ENCODE results near the gene HES3.

The HES3 gene

DNA sequence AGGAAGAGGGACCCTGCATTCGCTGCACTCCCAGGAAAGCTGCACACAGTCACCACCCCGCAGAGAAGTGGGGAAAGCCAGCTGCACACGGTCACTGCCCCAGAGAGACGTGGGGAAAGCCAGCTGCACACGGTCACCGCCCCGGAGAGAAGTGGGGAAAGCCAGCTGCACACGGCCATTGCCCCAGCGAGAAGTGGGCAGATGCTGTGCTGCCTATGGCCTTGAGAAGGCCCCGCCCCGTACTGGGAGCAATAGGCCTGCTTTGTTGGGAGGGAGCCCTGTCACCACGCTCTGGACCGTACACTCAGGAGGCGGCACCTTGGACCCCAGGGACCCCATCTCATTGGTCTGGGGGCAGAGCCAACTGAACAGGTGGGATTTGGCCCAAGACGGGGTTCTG lies 21.2 kb downstream of the HES3 start:
- no peak for DNase-seq

DNA sequence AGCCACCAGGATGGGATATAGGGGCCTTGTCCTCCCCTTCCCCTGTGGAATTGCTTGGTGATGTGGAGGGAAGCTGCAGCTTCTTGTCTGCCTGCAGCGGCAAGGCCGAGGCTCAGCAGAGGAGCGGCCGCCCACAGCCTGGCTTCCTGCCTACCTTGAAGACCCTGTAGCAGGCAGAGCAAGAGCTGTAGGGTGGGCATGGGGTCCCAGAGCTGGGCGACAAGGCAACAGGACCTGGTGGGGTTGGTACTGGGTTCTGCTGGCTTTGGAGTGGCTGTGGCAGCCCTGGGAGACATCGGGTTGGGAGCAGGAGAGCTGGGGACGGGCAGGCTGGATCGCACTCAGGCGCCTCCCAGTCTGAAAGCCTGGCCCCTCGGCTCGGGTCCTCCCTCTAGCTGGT lies 22.7 kb downstream of the HES3 start:
- DNase-seq, result no peak

DNA sequence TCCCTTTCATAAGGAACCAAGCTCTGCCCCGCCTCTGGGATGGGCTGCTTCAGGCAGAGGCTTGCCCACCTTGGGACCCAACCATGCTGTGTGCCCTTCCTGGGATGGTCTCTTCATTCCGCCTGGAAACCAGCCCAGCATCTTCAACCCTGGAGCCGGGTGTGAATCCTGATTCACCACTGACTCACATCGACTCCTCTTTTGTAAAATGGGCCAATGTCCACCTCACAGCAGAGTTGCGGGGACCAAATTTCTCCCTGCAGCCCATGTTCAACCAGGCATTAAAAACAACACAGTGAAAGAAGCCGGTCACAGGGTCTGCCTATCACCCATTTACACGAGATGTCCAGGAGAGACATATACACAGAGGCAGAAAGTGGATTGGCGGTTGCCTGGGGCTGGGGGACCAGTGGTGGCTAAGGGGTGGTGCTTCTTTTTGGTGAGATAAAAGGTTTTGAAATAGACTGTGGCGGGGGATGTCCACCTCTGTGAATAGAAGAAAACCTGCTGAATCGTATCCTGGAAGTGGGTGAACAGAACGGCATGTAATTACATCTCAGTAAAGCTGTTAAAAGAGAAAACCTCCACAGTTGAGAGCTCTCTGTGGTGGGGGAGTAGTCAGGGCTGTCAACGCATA lies 23.8 kb downstream of the HES3 start:
- no peak for DNase-seq

DNA sequence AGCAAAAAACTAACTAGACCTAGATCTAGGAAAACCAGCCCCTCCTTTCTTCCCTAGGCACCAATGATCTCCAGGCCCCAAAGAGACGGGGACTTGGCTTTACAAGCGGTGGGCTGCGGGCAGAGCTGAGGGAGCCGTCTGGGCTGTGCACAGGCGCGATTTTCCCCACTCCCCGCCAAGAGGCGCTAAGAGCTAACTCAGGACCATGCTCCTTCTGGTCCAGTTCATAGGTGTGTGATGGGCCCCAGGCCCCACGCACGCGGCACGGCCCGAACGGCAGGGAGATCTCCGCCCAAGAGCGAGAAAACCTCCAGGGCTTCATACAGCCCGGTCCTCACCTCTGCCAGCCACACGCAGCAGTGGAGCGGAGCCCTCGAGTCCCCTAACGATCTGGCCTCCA lies 24.4 kb downstream of the HES3 start:
- no peak for DNase-seq

DNA sequence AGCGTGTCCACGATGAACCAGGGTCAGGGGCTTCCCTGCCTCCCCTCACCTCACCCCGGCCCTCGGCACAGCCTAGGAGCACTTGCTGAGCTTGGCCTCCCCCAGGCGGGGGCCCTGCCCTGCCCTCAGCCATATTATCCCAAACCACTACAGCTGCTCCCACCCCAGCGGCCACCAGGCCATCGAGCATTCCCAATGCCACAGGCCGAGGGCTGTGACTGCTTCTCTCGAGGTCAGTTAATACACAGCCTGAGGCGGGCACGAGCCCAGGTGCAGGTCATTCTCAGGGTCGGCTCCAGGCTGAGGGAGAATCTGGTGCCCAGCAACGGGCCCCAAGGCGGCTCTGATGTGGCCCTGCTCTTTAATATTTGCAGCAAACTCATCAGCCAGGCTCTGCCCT lies 25.3 kb downstream of the HES3 start:
- DNase-seq, result no peak

DNA sequence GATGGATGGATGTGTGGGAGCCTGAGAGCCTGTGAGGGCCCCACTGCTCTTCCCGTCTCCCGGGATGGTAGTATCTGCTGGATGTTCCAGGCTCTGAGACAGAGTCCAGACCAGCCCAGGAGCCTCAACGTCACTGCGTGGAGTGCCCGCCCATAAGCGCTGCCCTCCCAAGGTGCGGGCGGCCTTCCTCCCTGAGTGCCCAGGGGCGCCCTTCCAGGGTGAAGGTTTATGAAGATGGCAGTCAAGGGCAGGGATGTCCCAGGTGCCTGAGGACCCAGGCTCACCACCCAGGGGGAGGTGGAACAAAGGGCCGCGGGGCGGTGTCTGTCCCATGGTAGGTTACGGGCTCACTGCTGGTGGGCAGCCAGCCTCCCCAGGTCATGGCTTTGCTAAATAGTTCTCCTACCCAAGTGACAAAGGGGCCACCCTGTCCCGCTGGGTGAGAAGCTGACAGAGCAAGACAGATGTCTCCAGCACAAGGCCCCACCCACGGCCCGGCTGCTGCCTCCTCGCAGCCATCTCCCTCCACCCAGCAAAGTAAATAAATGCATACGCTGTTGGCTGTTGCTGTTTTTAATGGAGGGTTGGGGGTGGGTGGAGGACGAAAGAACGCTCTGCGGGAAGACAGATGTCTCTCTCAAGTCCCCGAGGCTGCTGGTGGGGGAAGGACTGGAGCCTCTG lies 25.9 kb downstream of the HES3 start:
- no peak for DNase-seq

DNA sequence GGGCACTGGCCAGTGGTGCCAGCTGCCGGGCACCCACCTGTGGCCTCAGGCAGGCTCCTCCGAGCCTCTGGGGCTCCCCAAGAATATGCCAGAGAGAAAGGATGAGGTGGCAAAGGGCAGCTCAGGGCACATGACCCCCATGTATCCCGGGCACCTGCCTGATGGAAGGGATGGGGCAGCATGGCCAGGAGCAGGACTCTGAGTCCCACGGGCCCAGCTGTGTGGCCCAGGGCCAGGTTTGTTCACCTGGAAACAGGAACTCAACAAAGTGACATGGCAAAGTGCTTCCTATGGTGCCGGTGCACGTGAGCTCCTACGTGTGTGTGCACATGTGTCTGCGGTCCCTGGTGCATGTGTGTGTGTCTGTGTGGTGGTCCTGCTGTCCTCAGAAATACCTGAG lies 26.4 kb downstream of the HES3 start:
- DNase-seq, result no peak

DNA sequence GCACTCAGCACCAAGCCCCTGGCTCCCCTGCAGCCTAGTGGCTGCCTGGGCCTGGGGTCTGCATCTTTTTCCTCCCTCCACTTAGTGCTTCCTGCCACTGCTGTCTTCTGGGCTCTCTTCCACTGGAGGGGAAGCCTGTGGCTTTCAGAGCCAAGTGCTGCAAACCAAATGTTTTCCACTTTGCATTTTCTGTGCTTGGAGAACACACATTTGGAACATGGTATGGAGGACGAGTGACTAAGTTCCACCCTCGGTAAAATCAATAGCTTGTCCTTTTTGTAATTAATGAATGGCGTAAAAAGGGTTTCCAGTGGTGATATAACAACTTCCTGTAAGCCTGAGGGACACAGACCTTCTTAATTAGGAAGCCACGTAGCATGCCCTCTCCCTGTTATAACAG lies 27.0 kb downstream of the HES3 start:
- no peak for DNase-seq

DNA sequence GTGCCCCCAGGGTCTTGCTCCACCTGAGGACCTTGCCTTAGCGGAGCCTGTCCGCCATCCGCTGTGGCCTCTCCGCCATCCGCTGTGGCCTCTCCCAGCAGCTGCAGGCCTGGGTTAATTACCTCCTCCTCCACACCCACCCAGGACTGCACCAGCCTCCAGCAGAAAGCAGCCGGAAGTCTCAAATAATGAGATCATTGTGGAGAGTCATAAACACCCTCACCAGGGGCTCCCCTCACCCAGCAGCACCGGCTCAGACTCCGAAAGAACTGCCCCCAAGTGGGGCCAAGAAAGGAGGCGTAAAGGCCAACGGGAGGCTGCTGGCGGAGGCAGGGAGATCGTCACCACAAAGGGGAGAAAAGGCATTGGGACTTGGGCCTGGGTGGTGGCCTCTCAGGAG lies 27.6 kb downstream of the HES3 start:
- no peak for DNase-seq

DNA sequence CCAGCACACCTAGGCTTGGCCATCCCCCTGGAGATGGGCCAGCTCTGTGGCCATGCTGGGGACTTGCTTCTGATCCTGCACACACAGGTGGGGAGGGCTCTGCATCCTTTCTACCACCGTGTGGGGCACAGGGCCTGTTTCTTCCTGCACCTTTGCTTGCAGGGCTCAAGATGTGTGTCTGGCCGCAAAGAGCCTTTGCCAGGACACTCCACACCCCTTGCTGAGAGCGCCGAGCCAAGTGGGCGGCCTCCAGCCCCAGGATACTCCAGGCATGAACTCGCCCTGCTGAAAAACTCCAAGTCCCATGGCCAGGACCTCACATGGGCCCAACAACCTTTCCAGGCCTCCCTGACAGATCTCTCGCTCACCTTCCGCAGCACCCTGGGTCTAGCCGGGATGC lies 28.5 kb downstream of the HES3 start:
- no peak for DNase-seq

DNA sequence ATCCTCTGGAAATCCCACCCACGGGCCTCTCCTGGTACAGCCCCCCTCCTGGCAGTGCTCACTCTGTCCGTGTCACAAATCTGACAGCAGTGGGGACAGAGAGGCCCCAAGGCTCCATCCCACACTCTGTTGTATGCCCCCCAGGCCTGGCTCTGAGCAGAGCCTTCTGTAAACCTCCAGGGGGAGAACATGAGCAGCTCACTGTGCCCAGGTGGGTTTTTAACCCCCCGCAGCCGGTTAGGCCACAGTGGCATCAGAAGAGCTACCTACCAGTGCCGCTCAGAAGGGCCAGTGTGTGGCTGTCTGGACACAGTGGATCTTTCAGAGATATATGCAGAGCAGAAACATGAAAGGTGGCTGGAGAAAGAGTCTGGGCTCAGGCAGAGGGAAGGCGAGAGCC lies 28.9 kb downstream of the HES3 start:
- no peak for DNase-seq

DNA sequence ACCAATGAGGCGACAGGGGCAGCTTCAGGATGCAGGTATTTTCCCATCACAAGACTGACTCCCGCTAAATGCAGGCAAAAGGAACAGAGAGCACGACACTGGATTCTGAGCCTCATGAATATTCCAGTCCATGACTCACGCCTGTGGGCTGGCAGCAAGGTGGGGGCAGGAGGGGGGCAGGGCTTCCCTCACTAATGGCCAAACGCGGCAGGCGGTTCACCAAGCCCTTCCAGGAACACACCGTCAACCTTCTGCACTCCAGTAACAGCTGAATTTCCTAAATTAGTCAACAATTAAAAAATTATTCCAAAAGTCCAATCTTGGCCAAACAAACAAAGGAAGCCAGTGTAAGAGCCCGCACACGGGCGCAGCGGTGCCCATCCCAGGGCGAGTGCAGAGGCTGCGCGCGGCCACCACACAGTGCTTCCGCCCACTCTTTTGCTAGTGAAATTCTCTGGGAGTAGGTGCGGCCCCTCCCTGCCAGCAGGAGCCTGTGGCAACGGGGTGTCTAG lies 29.5 kb downstream of the HES3 start:
- DNase-seq, result no peak

DNA sequence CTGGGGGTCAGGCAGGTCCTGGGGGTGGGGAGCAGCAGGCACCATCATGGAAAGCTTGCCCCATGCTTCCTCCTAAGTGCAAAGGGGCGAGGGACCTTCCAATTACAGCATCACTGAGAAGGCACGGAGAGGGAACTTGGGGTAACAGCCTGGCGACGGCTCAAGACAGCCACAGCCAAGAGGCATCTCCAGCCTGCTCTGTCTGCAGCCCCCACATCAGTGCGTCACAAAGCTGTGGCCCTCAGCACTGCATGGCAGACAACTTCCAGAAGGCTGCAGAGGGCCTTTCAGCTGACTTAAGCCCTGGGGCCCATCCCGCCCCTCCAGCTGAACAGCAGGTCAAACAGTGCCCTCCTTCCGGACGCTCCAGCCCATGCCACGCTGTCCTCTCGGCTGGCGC lies 30.1 kb downstream of the HES3 start:
- DNase-seq, result no peak

DNA sequence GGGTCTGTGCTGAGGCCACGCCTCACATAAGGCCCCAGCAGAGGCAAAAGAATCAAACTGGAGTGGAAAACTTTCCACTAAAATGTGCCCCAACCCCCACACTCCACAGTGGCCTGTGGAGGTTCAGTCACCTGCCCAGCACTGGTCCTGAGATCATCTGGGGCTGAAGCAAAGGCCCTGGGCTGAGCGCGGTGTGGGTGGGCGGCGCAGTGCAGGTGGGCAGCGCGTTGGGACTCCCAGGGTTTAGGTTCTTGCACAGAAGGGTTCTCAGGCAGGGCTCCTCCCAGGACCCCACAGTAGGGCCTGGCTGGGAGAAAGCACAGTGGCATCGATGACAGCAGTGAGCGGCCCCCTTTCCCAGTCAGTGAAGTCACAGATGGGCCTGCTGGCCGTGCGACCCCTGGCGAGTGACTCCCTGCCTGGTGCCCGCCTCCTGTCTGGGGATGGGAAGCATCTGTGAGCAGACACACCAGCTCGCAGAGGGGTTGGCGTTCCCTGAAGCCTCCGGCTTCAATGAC lies 30.7 kb downstream of the HES3 start:
- DNase-seq, result no peak

DNA sequence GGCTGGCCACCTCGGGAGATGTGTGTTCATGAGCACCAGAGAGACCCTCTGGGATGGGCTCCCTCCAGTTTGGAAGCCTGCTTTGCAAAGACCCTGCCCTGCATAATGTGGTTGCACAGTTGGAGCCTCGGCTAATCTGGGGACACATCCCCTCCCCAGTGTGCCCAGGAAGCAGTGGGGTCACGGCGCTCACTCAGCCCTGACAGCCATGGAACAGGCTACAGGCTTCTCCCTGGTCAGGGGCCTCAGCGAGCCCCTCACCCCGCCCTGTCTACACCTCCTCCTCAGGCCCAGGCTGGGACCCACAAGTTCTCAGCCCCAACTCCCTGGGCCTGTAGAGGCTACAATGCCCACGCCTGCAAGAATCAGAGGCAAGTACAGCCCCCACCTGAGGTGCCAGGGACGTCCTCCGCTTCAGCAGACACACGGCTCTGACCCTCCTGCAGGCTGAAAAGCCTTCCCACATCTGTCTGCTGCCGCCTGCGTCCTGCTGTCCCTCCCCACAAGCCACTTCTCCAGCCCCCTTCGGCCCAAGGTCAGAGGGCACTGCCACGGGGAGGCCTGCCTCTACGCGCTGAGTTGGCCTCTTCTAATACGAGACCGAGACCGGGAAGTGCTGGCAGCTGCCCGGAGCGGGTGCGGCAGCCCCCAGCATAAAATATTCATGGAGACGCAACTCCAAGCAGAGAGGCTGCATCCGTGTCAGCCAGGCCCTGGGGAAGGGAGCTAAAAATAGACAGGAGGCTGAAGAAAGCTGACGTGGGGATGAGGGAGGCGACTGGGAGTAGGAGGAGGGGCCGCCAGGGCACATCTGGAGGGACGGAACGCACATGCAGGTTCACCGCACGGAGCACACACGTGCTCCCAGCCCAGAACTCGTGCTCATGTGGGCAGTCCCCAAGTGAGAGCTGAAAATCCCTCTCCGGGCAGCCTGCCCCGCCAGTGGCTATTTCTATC lies 32.1 kb downstream of the HES3 start:
- no peak for DNase-seq

DNA sequence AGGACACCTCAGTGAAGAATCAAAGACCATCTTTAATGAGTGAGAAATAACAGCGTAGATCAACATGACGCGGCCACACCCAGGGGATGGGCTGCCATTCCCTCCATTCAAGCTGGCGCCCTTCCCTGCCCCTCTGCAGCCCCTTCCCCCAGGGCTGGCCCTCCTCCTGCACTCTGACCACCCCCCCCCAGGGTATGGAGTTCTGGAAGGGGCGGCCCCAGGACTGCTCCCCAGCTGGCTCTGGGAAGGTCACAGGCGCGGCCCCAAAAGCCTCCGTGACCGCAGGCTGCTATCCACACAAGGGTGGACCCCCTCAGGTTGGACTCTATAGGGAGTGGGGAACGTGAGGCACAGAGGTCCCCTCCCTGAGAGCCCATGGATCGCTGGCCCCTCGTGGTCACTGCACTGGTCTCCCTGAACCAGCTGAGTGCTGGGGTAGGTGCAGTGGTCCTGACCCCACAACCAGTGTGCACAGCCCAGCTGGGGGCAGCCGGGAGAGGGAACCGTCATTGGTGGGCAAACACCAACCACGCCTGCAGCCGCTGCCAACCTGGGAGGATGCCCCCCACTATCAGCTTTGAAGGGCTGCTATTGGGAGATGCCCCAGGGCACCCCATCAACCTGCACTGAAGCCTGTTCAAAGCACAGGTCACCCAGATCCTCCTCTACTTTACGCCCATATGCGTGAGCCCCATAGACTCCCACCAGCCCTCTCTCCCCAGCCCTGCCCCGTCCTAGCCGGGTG lies 33.0 kb downstream of the HES3 start:
- DNase-seq, result no peak

DNA sequence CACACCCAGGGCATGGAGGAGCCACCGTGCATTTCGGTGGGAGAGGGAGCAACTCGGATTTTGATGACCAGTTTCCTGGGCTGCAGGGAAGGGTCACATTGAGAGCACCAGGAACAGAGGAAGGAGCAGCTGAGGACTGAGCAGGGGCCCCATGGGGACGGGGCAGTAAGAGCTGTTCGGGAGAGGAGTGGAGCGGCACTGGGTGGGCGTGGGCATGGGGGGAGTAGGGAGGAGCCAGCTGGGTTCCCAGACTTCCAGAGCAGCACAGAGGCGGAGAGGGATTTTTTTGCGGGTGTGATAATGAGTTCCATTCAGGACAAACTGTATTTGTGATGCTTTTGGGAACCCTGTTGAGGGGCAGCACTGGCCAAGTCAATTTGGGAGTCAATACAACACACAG lies 34.3 kb downstream of the HES3 start:
- DNase-seq, result no peak

DNA sequence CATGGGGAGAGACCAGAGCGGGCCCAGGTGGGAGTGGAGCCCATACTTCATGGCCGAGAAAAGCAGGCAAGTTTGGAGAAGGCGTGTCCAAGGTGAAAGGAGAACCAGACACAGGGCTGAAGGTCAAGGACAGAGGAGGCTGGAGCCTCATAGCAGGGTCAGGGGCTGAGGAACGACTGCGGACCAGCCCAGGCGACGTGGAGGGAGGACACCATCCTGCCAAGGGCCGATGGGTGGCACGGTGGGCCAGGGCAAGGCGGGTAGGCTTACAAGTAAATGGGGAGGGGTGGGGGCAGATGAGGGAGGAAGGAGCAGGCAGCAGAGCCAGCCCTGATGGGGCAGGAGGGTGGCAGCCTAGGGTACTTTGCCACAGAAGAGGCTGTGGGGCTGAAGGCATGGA lies 35.1 kb downstream of the HES3 start:
- DNase-seq, result no peak

DNA sequence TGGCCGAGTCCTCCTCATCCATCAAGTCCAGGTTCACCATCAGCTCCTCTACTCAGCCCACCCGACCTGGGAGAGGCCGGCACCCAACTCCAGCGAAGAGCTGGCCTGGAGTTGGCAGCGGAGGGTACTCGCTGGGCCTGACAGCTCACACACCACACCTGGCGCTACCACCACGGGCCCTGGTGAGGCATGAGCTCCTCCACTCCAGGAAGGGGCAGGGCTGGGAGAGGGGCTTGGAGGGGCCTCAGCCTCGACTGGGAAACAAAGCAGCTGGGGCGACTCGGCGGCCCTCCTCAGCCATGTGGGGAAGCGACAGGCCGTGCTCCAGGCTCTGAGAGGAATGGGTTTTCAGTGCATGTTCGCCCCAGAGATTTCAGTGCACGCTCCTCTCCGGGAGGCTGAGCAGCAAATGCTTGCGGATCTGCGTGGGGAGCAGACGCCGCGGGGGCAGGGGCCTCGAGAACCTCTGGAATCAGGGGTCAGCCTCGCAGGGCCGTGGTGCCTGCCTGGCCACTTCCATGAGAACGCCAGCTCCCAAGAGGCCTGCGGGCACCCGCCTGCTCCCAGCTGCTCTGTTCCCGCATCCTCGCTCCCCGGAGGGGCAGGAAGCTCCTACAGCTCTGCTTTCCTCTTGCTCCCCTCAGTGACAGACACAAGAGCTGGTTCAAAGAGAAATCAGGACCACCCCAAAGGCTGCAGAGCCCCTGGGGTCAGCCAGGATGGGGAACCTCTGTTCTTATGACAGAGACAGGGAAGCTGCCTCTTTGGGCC lies 35.8 kb downstream of the HES3 start:
- no peak for DNase-seq

DNA sequence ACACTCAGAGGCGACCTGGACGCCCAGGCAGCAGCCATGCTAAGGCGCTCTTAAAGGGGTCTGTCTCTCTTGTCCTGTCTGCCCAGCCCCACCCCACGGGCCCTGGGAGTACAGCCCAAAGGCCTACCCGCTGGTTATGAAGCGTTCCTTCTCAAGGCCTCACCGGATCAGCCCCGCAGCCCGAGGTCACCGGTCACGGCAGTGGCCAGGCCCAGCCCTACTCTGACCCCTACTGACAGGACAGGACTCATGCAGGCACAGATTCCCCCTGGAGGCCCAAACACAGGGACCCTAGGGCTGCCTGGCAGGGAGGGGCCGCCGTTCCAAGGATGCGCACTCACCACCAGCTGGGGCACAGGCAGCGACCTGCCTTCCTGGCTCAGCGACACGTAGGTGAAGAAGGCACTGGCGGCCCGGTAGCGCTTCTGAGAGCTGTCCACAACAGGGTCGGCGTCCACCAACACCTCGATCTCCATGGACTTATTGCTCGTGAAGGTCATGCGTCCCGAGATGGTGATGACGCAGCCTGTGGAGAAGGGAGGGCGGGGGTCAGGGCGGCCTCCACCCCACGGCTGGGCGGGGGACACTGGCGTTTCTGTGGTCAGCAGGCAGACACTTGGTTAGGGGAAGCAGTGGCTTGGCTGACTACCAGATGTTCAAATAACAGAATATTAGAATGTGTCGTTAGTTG lies 36.9 kb downstream of the HES3 start:
- no peak for DNase-seq
